Sigmoid colon (tissue), 7 donors: ENCODE data around the gene RAMAC. TPM values are rescaled to one million over a fixed set of nuclear protein-coding genes. Genes with fewer than 3 reads are reported as not detected.

ENCODE experiments used
- DNase-seq: peaks from one replicate; pipeline ENCODE4 v3.0.0-alpha.2; 2019
- H3K27ac ChIP-seq, 4 donors: fragments of 200-600 bp; sonication (generic); one replicate each; pipeline ENCODE4 v1.5.1; 2016 to 2019; ENCODE audit warnings: mild to moderate bottlenecking in 1 of 4
- H3K27me3 ChIP-seq, 3 donors: fragments of 200-600 bp; sonication (generic); one replicate each; pipeline ENCODE4 v1.5.1; 2019; ENCODE audit warnings: mild to moderate bottlenecking in 1 of 3
- H3K36me3 ChIP-seq, 4 donors: fragments of 200-600 bp; sonication (generic); one replicate each; pipeline ENCODE4 v1.5.1; 2016 to 2019
- H3K4me1 ChIP-seq, 4 donors: fragments of 200-600 bp; sonication (generic); one replicate each; pipeline ENCODE4 v1.5.1; 2017 to 2019
- H3K4me3 ChIP-seq, 4 donors: fragments of 200-600 bp; sonication (generic); one replicate each; pipeline ENCODE4 v1.5.1; 2017 to 2019; ENCODE audit warnings: mild to moderate bottlenecking in 2 of 4, moderate library complexity in 1 of 4
- H3K9me3 ChIP-seq, 4 donors: fragments of 200-600 bp in 3 of 4; sonication (generic) in 3 of 4; one replicate each; pipeline versions ENCODE4 v1.5.1 to v1.6.1; 2013 to 2019
- EP300 ChIP-seq, 4 donors: sonication (generic); formaldehyde crosslinking; IDR thresholded peaks; one replicate each; pipeline ENCODE4 v1.6.1; 2017; ENCODE audit warnings: antibody characterized with exemption in 4 of 4
- POLR2A ChIP-seq, 2 donors: fragments of 450-650 bp; IDR thresholded peaks; one replicate each; pipeline ENCODE4 v1.6.1; 2016; ENCODE audit warnings: antibody characterized with exemption in 2 of 2, mild to moderate bottlenecking in 2 of 2, moderate library complexity in 2 of 2
- POLR2AphosphoS5 ChIP-seq, 4 donors: sonication (generic); formaldehyde crosslinking; IDR thresholded peaks; one replicate each; pipeline ENCODE4 v1.6.1; 2017; ENCODE audit warnings: antibody characterized with exemption in 4 of 4
- WGBS, 2 donors: extraction: QIAGEN DNeasy Blood & Tissue Kit; methylation state at CpG; one replicate each; pipeline ENCODE4 v1.1.7; 2013; 5-methylcytosine and 5-hydroxymethylcytosine counted together
- intact Hi-C: fragments of 100-400 bp; cut with DNase I; formaldehyde crosslinking; loops from one replicate; pipeline ENCODE4 v1.15.1; 2023
- polyA plus RNA-seq, 3 donors: library from polyadenylated mRNA; stranded (reverse); fragments of 200-250 nt; gene quantifications; one replicate each; pipeline ENCODE4 v1.2.3, GENCODE V29; 2013
- total RNA-seq, 4 donors: library from RNA; depleted of rRNA; stranded (reverse); fragments of >200 nt; gene quantifications; one replicate each; pipeline ENCODE4 v1.1.0, GENCODE V29; 2016
- TF ChIP-seq, protein P1 (sequence below), 4 experiments: fragments of 450-650 bp in 3 of 4; fragments of 200-600 bp in 1 of 4; IDR thresholded peaks; one replicate each; pipeline ENCODE4 v1.5.1; 2016 to 2019; ENCODE audit warnings: antibody characterized with exemption in 4 of 4, mild to moderate bottlenecking in 3 of 4, moderate library complexity in 2 of 4
- donor health status: healthy with polysubstance abuse.
- donor health status: Bipolar disorder and iron deficiency.
- donor health status: healthy.

The RAMAC gene
- total and polyA plus RNA-seq, 7 donors, result 10.8 to 40.2 (median 19.8) TPM

DNA sequence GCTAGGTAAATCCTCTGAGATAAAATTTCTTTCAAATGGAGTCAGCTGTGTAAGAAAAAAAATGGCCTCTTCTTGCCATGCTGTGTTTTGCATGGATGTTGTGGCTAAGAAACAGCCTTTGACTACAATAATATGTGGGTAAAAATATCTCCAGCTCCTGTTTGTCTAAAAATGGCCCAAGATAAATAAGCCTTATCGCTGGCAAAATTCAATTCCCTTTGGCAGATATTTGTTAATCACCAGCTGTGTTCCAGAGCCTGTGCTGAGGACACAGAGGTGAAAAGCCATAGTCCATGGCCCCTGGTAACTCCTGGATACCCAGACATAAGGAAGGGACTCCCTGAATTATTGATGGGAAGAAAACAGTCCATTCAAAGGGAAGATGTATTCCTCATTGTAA lies 15.3 kb upstream of the RAMAC start:
- Histone ChIP-seq H3K4me3 (no peak overlapping the region), H3K36me3 (no peaks in the 10 kb centered on the region), H3K27me3 (no peaks in the 10 kb centered on the region), H3K27ac (no peak overlapping the region), H3K4me1 (no peaks in the 10 kb centered on the region), H3K9me3 (no peaks in the 10 kb centered on the region)
- 87 to 92% methylated on average over 1 of the region's 1 CpG for WGBS, 2 donors
- intact Hi-C loops, result no loop called here
- DNase-seq, result no peak
- TF ChIP-seq, protein P1, sequence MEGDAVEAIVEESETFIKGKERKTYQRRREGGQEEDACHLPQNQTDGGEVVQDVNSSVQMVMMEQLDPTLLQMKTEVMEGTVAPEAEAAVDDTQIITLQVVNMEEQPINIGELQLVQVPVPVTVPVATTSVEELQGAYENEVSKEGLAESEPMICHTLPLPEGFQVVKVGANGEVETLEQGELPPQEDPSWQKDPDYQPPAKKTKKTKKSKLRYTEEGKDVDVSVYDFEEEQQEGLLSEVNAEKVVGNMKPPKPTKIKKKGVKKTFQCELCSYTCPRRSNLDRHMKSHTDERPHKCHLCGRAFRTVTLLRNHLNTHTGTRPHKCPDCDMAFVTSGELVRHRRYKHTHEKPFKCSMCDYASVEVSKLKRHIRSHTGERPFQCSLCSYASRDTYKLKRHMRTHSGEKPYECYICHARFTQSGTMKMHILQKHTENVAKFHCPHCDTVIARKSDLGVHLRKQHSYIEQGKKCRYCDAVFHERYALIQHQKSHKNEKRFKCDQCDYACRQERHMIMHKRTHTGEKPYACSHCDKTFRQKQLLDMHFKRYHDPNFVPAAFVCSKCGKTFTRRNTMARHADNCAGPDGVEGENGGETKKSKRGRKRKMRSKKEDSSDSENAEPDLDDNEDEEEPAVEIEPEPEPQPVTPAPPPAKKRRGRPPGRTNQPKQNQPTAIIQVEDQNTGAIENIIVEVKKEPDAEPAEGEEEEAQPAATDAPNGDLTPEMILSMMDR (IDR thresholded peaks at IDR 0.05), result no peak
- no peak for TF ChIP-seq EP300 (IDR thresholded peaks at IDR 0.05)
- TF ChIP-seq POLR2A (IDR thresholded peaks at IDR 0.05), result no peak
- TF ChIP-seq POLR2AphosphoS5 (IDR thresholded peaks at IDR 0.05), result no peak

DNA sequence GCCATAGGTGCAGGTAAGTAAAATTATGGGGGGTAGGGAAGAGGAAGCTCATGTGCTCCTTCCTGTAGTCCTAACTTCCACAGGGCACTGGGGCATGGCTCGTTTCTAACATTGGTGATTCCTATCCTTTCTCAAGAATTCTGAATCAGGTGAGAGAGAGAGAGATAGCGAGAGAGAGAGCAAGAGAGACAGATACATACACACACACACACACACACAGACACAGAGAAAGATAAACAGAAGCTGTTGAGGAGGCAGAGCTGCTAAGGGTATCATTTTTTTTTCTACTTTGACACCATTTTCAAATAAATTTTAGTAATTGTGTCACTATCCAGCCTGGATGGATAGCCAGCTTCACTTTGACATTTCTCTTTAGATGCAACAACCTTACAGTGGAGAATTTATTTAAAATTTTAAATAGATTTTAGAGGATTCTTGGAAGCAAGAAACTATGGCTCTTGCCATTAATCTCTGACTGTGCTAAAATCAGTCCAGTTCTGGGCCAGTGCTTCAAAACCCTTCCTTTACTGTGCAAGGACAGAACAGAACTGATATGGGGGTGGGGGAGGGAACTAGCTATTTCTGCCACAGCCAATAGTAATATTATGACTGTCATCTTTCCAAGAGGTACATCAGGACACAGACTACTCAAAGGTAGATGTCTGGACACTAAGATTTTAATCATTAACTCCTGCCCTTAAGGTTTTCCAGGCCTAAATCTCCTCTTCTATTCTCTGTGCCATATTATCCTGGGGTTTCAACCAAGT lies 14.6 kb upstream of the RAMAC start:
- Histone ChIP-seq H3K9me3 (no peaks in the 10 kb centered on the region), H3K27ac (no peak overlapping the region), H3K4me1 (no peaks in the 10 kb centered on the region), H3K4me3 (no peak overlapping the region), H3K36me3 (no peaks in the 10 kb centered on the region), H3K27me3 (no peaks in the 10 kb centered on the region)
- DNase-seq, result no peak
- TF ChIP-seq, protein P1 (IDR thresholded peaks at IDR 0.05), result no peak
- TF ChIP-seq POLR2A (IDR thresholded peaks at IDR 0.05) (no peak), EP300 (IDR thresholded peaks at IDR 0.05) (no peak), POLR2AphosphoS5 (IDR thresholded peaks at IDR 0.05) (no peak)
- intact Hi-C loops, result no loop called here
- 68 to 74% methylated on average over 2 of the region's 2 CpGs for whole genome bisulfite sequencing, 2 donors

DNA sequence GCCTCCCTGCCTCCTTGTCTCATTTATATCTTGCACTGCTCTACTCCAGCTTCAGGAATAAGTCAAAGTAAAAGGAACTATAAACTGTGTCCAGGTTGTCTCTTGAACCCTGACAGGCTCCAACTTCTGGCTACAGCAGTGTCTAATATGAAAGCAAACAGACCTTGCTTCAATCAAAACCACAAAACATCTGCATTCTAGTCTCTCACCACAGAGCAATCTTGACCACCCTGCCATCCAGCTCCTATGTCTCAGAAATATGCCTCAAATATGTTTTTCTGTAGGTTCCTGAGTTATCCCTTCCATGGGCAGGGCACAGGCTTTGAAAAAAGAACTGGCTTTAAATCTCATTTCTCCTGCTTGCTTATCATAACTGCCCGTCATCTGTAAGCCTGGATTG lies 13.0 kb upstream of the RAMAC start:
- H3K4me3 ChIP-seq, result no peak overlapping the region
- H3K9me3 ChIP-seq, result no peaks in the 10 kb centered on the region
- WGBS, 2 donors, result 71 to 87% methylated on average over 1 of the region's 1 CpG
- H3K36me3 ChIP-seq, result no peaks in the 10 kb centered on the region
- intact Hi-C loops, result no loop called here
- no peak overlapping the region for H3K27ac ChIP-seq
- TF ChIP-seq POLR2A (IDR thresholded peaks at IDR 0.05) (no peak), EP300 (IDR thresholded peaks at IDR 0.05) (no peak), POLR2AphosphoS5 (IDR thresholded peaks at IDR 0.05) (no peak)
- TF ChIP-seq, protein P1 (IDR thresholded peaks at IDR 0.05), result no peak
- no peaks in the 10 kb centered on the region for H3K27me3 ChIP-seq
- DNase-seq, result no peak
- no peaks in the 10 kb centered on the region for H3K4me1 ChIP-seq

DNA sequence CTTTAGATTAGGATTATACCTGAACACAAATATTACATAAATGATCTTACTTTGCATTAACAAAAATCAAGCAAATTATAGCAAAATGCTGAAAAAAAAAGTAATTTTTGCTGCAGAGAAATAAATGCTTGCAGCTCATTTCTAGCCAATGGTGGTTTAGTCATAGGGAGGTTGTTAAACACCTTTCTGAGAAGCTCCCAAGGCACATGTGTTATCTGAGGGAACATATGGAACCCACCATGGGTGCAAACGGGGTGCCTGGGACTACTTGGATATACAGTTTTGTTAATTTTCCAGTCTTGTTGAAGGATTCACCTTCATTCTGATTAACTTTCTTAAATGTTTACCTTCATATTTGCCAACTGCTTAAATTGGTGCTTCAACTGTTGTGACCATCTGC lies 8.9 kb upstream of the RAMAC start:
- DNase-seq, result no peak
- Histone ChIP-seq H3K36me3 (no peaks in the 10 kb centered on the region), H3K4me3 (no peak overlapping the region), H3K27ac (no peak overlapping the region), H3K4me1 (no peaks in the 10 kb centered on the region), H3K9me3 (no peaks in the 10 kb centered on the region), H3K27me3 (no peaks in the 10 kb centered on the region)
- TF ChIP-seq POLR2A (IDR thresholded peaks at IDR 0.05) (no peak), POLR2AphosphoS5 (IDR thresholded peaks at IDR 0.05) (no peak), EP300 (IDR thresholded peaks at IDR 0.05) (no peak)
- TF ChIP-seq, protein P1 (IDR thresholded peaks at IDR 0.05), result no peak
- WGBS, 2 donors, result 89 to 96% methylated on average over 1 of the region's 1 CpG
- intact Hi-C loops, result no loop called here

DNA sequence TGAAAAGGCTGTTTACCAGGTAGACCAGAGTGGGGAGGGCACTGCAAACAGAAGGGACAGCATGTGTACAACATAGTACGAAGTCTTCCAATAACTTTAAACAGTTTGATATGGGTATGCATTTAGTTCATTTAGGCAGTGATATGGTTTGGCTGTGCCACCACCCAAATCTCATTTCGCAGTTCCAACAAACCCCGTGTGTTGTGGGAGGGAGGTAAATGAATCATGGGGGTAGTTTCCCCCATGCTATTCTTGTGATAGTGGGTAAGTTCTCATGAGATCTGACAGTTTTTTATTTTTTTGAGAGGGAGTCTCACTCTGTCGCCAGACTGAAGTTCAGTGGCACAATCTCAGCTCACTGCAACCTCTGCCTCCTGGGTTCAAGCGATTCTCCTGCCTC lies 7.6 kb upstream of the RAMAC start:
- no peak overlapping the region for H3K27ac ChIP-seq
- intact Hi-C loops, result no loop called here
- no peak for TF ChIP-seq EP300 (IDR thresholded peaks at IDR 0.05)
- TF ChIP-seq POLR2A (IDR thresholded peaks at IDR 0.05), result no peak
- no peak for TF ChIP-seq POLR2AphosphoS5 (IDR thresholded peaks at IDR 0.05)
- TF ChIP-seq, protein P1 (IDR thresholded peaks at IDR 0.05), result no peak
- no peak overlapping the region for H3K4me3 ChIP-seq
- 92 to 95% methylated on average over 5 of the region's 5 CpGs for WGBS, 2 donors
- no peaks in the 10 kb centered on the region for H3K4me1 ChIP-seq
- no peaks in the 10 kb centered on the region for H3K9me3 ChIP-seq
- DNase-seq, result no peak
- H3K27me3 ChIP-seq, result no peaks in the 10 kb centered on the region
- no peaks in the 10 kb centered on the region for H3K36me3 ChIP-seq
